ENCODE data around the gene CCDC157.

GRCh38 chr22:30327864-30328345 lies 28.9 kb upstream of the CCDC157 start:
- TF ChIP-seq EZH2phosphoT487 (IDR thresholded peaks at IDR 0.05; ENCODE audit: borderline replicate concordance, low read depth, low read length) (no peak), CTCF (conservative IDR thresholded peaks at IDR 0.05; ENCODE audit: low read length) (peak; percentile 61)

Data from OCI-LY7 (cell line).